ENCODE data around the gene CSH2. TPM values are rescaled to one million over a fixed set of nuclear protein-coding genes. Genes with fewer than 3 reads are reported as not detected.
"Not testable (repeated sequence)": the region's sequence is repeated elsewhere in the genome, so short reads cannot be mapped to it uniquely, and the experiment has no call there.

Gene CSH2
- polyA plus RNA-seq, 2 of the 4 experiments (the other 2 are of a cell fraction): not detected

- H3K9me3 ChIP-seq: no peaks in the 10 kb centered on the region
- no peak within 1 kb of the TSS for H3K4me3 ChIP-seq
- H3K27ac ChIP-seq: no peak within 1 kb of the TSS
- CTCF ChIA-PET: interaction anchor here (0.6 to 4.4 kb wide), 22 partner anchors 8 to 577 kb away, joined by 3 to 56 read pairs (median 4); partner anchors contain the start of gene GH1
- no peak for FAIRE-seq
- POLR2A ChIA-PET: no interaction called here
- H3K4me1 ChIP-seq: no peaks in the 10 kb centered on the region
- 35% methylated on average over 11 of the region's 15 CpGs for WGBS (ENCODE audit: missing lambda C conversion rate)
- H3K4me2 ChIP-seq: peak within 1 kb of the TSS; percentile 37; the same call in 1 of the 3 replicates
- peak; percentile 69 to 93; a peak in 5 of 6 replicates for ATAC-seq
- peak; percentile 65 to 91 for DNase-seq (ENCODE audit: low read depth in 1 of 2, low spot score in 1 of 2)
- TF ChIP-seq RAD21 (conservative IDR thresholded peaks at IDR 0.05 in 1 of 2, IDR thresholded peaks at IDR 0.05 in 1 of 2) (0 out of 5 replicates have a peak, but pooled peaks of 1 of the 2 experiments have one; percentile 20), RARB (CRISPR knock-in tag; IDR thresholded peaks at IDR 0.05) (no peak), USF2 (IDR thresholded peaks at IDR 0.05) (0 out of 2 replicates have a peak, but pooled peaks have one; percentile 26), FOSL2 (IDR thresholded peaks at IDR 0.05) (no peak), FOSL2 (CRISPR knock-in tag; IDR thresholded peaks at IDR 0.05) (no peak), SMC3 (IDR thresholded peaks at IDR 0.05) (0 out of 3 replicates have a peak, but pooled peaks have one; percentile 13), CTCF (IDR thresholded peaks at IDR 0.05) (peak; percentile 36; the same call in 2 of the 3 replicates), ZSCAN20 (CRISPR knock-in tag; IDR thresholded peaks at IDR 0.05) (no peak)
Observed at GRCh38 chr17:63881935-63882601, 8.6 kb upstream of the CSH2 start, which contains the start of gene GH2. GH2 (minus strand) TSS chr17:63881944; CDS start chr17:63881801, 143 bp downstream.

GRCh38 chr17:63881337-63881736 is 7.9 kb upstream of the CSH2 start:
- FAIRE-seq, H3K9me3 ChIP-seq, POLR2A ChIA-PET, H3K27ac ChIP-seq, H3K4me3 ChIP-seq, H3K4me2 ChIP-seq, H3K4me1 ChIP-seq: not testable (repeated sequence)
- peak in 1 of 2 experiments; percentile 43 for DNase-seq (ENCODE audit: low read depth in 1 of 2, low spot score in 1 of 2)
- peak; percentile 63 to 71 for ATAC-seq
- 62% methylated on average over 11 of the region's 11 CpGs for WGBS (ENCODE audit: missing lambda C conversion rate)
- CTCF ChIA-PET: interaction anchor here (0.6 to 4.4 kb wide), 18 partner anchors 9 to 578 kb away, joined by 3 to 56 read pairs (median 4); partner anchors contain the start of genes CSHL1 and GH1

- FAIRE-seq (no peak), DNase-seq (ENCODE audit: low read depth in 1 of 2, low spot score in 1 of 2) (no peak), ATAC-seq (peak; percentile 6 to 9; a peak in 2 of 6 replicates)
- 70% methylated on average over 12 of the region's 12 CpGs for WGBS (ENCODE audit: missing lambda C conversion rate)
- no peak overlapping the region for H3K27ac ChIP-seq
- no peaks in the 10 kb centered on the region for H3K4me1 ChIP-seq
- no peak overlapping the region for H3K4me2 ChIP-seq
- CTCF ChIA-PET: interaction anchor here (0.6 to 4.4 kb wide), 8 partner anchors 9 to 94 kb away, joined by 3 to 56 read pairs (median 6); partner anchors contain the start of gene CSHL1
- H3K4me3 ChIP-seq: no peak overlapping the region
- POLR2A ChIA-PET: no interaction called here
- no peak for TF ChIP-seq ATOH8 (CRISPR knock-in tag; IDR thresholded peaks at IDR 0.05; ENCODE audit: low read depth)
- no peaks in the 10 kb centered on the region; the same call in 2 of the 3 replicates for H3K9me3 ChIP-seq
Observed at GRCh38 chr17:63880706-63881105, 7.2 kb upstream of the CSH2 start.

GRCh38 chr17:63878413-63878812 is 4.9 kb upstream of the CSH2 start:
- FAIRE-seq; H3K27ac ChIP-seq; DNase-seq (ENCODE audit: low read depth in 1 of 2, low spot score in 1 of 2); H3K4me3 ChIP-seq; ATAC-seq; H3K9me3 ChIP-seq; H3K4me2 ChIP-seq; H3K4me1 ChIP-seq; POLR2A ChIA-PET: not testable (repeated sequence)
- CTCF ChIA-PET: interaction anchor here (0.5 to 3.9 kb wide), 9 partner anchors 11 to 262 kb away, joined by 3 to 30 read pairs (median 3); partner anchors contain the start of gene CSHL1
- WGBS (ENCODE audit: missing lambda C conversion rate): 43% methylated on average over 9 of the region's 9 CpGs

- 68% methylated on average over 6 of the region's 6 CpGs for WGBS (ENCODE audit: missing lambda C conversion rate)
- H3K9me3 ChIP-seq; FAIRE-seq; DNase-seq (ENCODE audit: low read depth in 1 of 2, low spot score in 1 of 2); H3K4me2 ChIP-seq; H3K4me1 ChIP-seq; H3K27ac ChIP-seq; POLR2A ChIA-PET; ATAC-seq; H3K4me3 ChIP-seq: not testable (repeated sequence)
- CTCF ChIA-PET: interaction anchor here (0.9 to 4.4 kb wide), 6 partner anchors 8 to 263 kb away, joined by 3 to 21 read pairs (median 4); no protein-coding TSS in a partner anchor
Observed at GRCh38 chr17:63874693-63875092, 1.2 kb upstream of the CSH2 start.

GRCh38 chr17:63874061-63874626 is 667 bp upstream of the CSH2 start:
- H3K4me1 ChIP-seq; H3K4me2 ChIP-seq; POLR2A ChIA-PET; H3K27ac ChIP-seq; FAIRE-seq; H3K9me3 ChIP-seq; DNase-seq (ENCODE audit: low read depth in 1 of 2, low spot score in 1 of 2); H3K4me3 ChIP-seq: not testable (repeated sequence)
- peak in 1 of 2 experiments; percentile 71; a peak in 3 of 6 replicates for ATAC-seq
- WGBS (ENCODE audit: missing lambda C conversion rate): 72% methylated on average over 6 of the region's 8 CpGs
- CTCF ChIA-PET: interaction anchor here (0.9 to 4.4 kb wide), 6 partner anchors 8 to 263 kb away, joined by 3 to 21 read pairs (median 4); no protein-coding TSS in a partner anchor

- H3K4me1 ChIP-seq; DNase-seq (ENCODE audit: low read depth in 1 of 2, low spot score in 1 of 2); FAIRE-seq; ATAC-seq; H3K4me2 ChIP-seq; POLR2A ChIA-PET; H3K27ac ChIP-seq; H3K4me3 ChIP-seq; H3K9me3 ChIP-seq: not testable (repeated sequence)
- CTCF ChIA-PET: interaction anchor here (7.7 kb wide), 1 partner anchor 11 kb away, joined by 56 read pairs; the partner anchor contains the start of gene GH2
- 70% methylated on average over 15 of the region's 15 CpGs for WGBS (ENCODE audit: missing lambda C conversion rate)
Observed at GRCh38 chr17:63871646-63872365, 1.7 kb downstream of the CSH2 start.
